Osteocyte (in vitro differentiated cells): ENCODE data around the gene TLCD3B. TPM values are rescaled to one million over a fixed set of nuclear protein-coding genes. Genes with fewer than 3 reads are reported as not detected.

ENCODE experiments used
- DNase-seq: peaks from one replicate; pipeline ENCODE4 v3.0.0; 2021; ENCODE audit warnings: mixed read lengths; ENCODE audit not compliant: unreplicated experiment; ENCODE audit errors: extremely low spot score
- H3K27ac Mint-ChIP-seq: one replicate; pipeline ENCODE4 v1.8.0; 2021; ENCODE audit warnings: mild to moderate bottlenecking, mixed read lengths; ENCODE audit not compliant: unreplicated experiment
- H3K27me3 Mint-ChIP-seq: one replicate; pipeline ENCODE4 v1.8.0; 2021; ENCODE audit warnings: mixed read lengths; ENCODE audit not compliant: unreplicated experiment
- H3K36me3 Mint-ChIP-seq: one replicate; pipeline ENCODE4 v1.8.0; 2021; ENCODE audit warnings: mixed read lengths; ENCODE audit not compliant: unreplicated experiment
- H3K4me1 Mint-ChIP-seq: one replicate; pipeline ENCODE4 v1.8.0; 2021; ENCODE audit warnings: mixed read lengths; ENCODE audit not compliant: unreplicated experiment
- H3K4me3 Mint-ChIP-seq: one replicate; pipeline ENCODE4 v1.8.0; 2021; ENCODE audit warnings: mild to moderate bottlenecking, moderate library complexity, mixed read lengths; ENCODE audit not compliant: unreplicated experiment
- H3K9me3 Mint-ChIP-seq: one replicate; pipeline ENCODE4 v1.8.0; 2021; ENCODE audit warnings: mixed read lengths; ENCODE audit not compliant: unreplicated experiment
- CTCF ChIP-seq: fragments of 200-600 bp; sonication (generic); IDR thresholded peaks from 2 replicates; pipeline ENCODE4 v1.5.0; 2021; ENCODE audit warnings: antibody characterized with exemption, mild to moderate bottlenecking, moderate library complexity
- total RNA-seq: library from RNA; stranded (reverse); gene quantifications from 2 replicates; pipeline ENCODE4 v1.2.1, GENCODE V29; 2021

TLCD3B gene
- total RNA-seq, 1 donor from 2014 or later: 0.32 TPM

- peak; percentile 99 for DNase-seq
- peaks cover 27% of the 10 kb centered on the region for H3K36me3 Mint-ChIP-seq
- H3K9me3 Mint-ChIP-seq: no peaks in the 10 kb centered on the region
- TF ChIP-seq CTCF: no peak
- no peaks in the 10 kb centered on the region for H3K27me3 Mint-ChIP-seq
- peak within 1 kb of the TSS; percentile 91 for H3K4me3 Mint-ChIP-seq
- H3K27ac Mint-ChIP-seq: peak within 1 kb of the TSS; percentile 99
- peaks cover 36% of the 10 kb centered on the region for H3K4me1 Mint-ChIP-seq
Measured at GRCh38 chr16:30065102-30065942, 34.3 kb upstream of the TLCD3B start, which contains the start of gene ALDOA. TSS of gene ALDOA (plus strand) at chr16:30065760. CDS start at chr16:30066898, 1,138 bp downstream.

DNA sequence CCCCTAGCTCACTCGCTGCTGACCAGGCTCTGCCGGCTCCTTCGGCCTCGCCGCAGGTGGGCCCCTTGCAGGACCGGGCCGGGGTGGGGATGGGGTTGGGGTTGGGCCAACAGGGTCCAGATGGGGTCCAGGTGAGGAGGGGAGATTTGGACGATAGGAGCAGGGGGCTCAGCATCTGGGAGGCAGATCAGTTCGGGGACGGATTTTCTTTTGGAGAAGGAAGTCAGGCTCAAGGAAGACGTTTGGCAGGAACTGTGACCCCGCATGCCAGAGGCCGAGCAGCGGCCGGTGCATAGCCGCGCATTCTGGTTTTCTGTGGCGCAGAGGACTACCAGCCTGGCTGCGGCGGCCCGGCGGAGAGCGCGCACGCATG, 33.6 kb upstream of the TLCD3B start:
- TF ChIP-seq CTCF: no peak
- Mint-ChIP-seq H3K27ac (peak overlapping the region; percentile 99), H3K4me1 (peaks cover 34% of the 10 kb centered on the region), H3K4me3 (peak overlapping the region; percentile 91), H3K27me3 (no peaks in the 10 kb centered on the region), H3K36me3 (peaks cover 22% of the 10 kb centered on the region), H3K9me3 (no peaks in the 10 kb centered on the region)
- no peak for DNase-seq

- H3K27ac Mint-ChIP-seq: peak overlapping the region; percentile 99
- peak overlapping the region; percentile 91 for H3K4me3 Mint-ChIP-seq
- TF ChIP-seq CTCF: peak; percentile 37
- DNase-seq: no peak
- peaks cover 17% of the 10 kb centered on the region for H3K36me3 Mint-ChIP-seq
- no peaks in the 10 kb centered on the region for H3K27me3 Mint-ChIP-seq
- no peaks in the 10 kb centered on the region for H3K9me3 Mint-ChIP-seq
- H3K4me1 Mint-ChIP-seq: peaks cover 31% of the 10 kb centered on the region
Measured at GRCh38 chr16:30063893-30064728, 33.0 kb upstream of the TLCD3B start.

- peaks cover 11% of the 10 kb centered on the region for H3K36me3 Mint-ChIP-seq
- H3K4me3 Mint-ChIP-seq: peak overlapping the region; percentile 91
- H3K4me1 Mint-ChIP-seq: peaks cover 28% of the 10 kb centered on the region
- DNase-seq: no peak
- no peak for TF ChIP-seq CTCF
- H3K27ac Mint-ChIP-seq: peak overlapping the region; percentile 99
- H3K9me3 Mint-ChIP-seq: no peaks in the 10 kb centered on the region
- H3K27me3 Mint-ChIP-seq: no peaks in the 10 kb centered on the region
Measured at GRCh38 chr16:30063278-30063892, 32.3 kb upstream of the TLCD3B start.
